ENCODE measurements around the gene FAM47C. TPM values are rescaled to one million over a fixed set of nuclear protein-coding genes. Genes with fewer than 3 reads are reported as not detected.
"Not testable (repeated sequence)": the region's sequence is repeated elsewhere in the genome, so short reads cannot be mapped to it uniquely, and the experiment has no call there.

Gene FAM47C
- total RNA-seq, 6 donors from 2014 or later, result not detected

GRCh38 chrX:37010496-37010895 is 2.3 kb downstream of the FAM47C start:
- ATAC-seq (ENCODE audit: low FRiP score in 2 of 2), result no peak
- Histone ChIP-seq H3K4me3 (no peak overlapping the region), H3K36me3 (no peaks in the 10 kb centered on the region), H3K27ac (no peak overlapping the region), H3K4me1 (no peaks in the 10 kb centered on the region), H3K27me3 (no peaks in the 10 kb centered on the region), H3K9me3 (peaks cover 0 to 11% (median 0%) of the 10 kb centered on the region in 4 donors)
- peak in 1 of 2 donors; percentile 4 for DNase-seq
- TF ChIP-seq POLR2A (IDR thresholded peaks at IDR 0.05), result no peak
- TF ChIP-seq POLR2AphosphoS5 (IDR thresholded peaks at IDR 0.05), result no peak
- no peak for TF ChIP-seq EP300 (IDR thresholded peaks at IDR 0.05)
- TF ChIP-seq CTCF (IDR thresholded peaks at IDR 0.05), result no peak
- 86 to 93% methylated on average over 16 to 19 of the region's 22 CpGs for WGBS, 2 donors

GRCh38 chrX:37034260-37034659 is 26.1 kb downstream of the FAM47C start:
- ATAC-seq (ENCODE audit: low FRiP score in 2 of 2); DNase-seq; H3K27ac ChIP-seq; H3K36me3 ChIP-seq; H3K9me3 ChIP-seq; H3K4me3 ChIP-seq; H3K27me3 ChIP-seq; H3K4me1 ChIP-seq: not testable (repeated sequence)
- 44% methylated on average over 1 of the region's 1 CpG; no CpG with 5 or more reads in 1 of the 2 donors for WGBS, 2 donors

DNA sequence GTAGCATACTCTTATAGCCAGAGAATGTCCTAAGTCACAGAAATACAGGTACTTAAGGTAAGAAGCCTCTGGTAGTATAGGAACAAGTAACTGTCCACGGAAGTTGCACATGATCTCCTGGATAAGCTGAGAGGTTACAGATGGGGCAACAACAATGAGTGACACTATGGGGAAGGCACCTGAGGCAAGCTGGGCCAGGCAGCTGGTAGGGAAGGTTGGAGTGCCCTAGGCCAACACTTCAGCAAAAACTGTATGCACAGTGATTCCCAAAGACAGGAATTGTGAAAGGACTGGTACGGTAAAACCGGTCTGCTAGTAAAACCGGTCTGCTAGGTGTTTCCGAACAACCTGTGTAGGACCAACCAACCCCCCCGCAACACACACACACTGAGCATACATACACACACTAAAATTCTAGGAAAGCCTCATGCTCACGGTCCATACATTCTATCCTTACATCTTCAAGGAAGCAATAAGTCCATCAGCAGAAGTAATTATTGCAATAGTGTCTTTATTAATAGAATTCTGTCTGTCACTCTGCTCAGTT is 28.6 kb downstream of the FAM47C start:
- not testable (repeated sequence) for H3K4me1 ChIP-seq, H3K36me3 ChIP-seq, H3K27me3 ChIP-seq, H3K9me3 ChIP-seq, H3K27ac ChIP-seq, H3K4me3 ChIP-seq
- DNase-seq (peak in 1 of 2 donors; percentile 29), ATAC-seq (ENCODE audit: low FRiP score in 2 of 2) (peak in 1 of 2 donors; percentile 60)
- WGBS, 2 donors, result 55 to 65% methylated on average over 4 to 7 of the region's 7 CpGs

- ATAC-seq (ENCODE audit: low FRiP score in 2 of 2); H3K9me3 ChIP-seq; DNase-seq; H3K36me3 ChIP-seq; H3K4me1 ChIP-seq; H3K27ac ChIP-seq; H3K27me3 ChIP-seq; H3K4me3 ChIP-seq: not testable (repeated sequence)
- no CpG with 5 or more reads among the region's 1 CpG for WGBS, 2 donors
Observed at GRCh38 chrX:37038814-37039213, 30.6 kb downstream of the FAM47C start.

DNA sequence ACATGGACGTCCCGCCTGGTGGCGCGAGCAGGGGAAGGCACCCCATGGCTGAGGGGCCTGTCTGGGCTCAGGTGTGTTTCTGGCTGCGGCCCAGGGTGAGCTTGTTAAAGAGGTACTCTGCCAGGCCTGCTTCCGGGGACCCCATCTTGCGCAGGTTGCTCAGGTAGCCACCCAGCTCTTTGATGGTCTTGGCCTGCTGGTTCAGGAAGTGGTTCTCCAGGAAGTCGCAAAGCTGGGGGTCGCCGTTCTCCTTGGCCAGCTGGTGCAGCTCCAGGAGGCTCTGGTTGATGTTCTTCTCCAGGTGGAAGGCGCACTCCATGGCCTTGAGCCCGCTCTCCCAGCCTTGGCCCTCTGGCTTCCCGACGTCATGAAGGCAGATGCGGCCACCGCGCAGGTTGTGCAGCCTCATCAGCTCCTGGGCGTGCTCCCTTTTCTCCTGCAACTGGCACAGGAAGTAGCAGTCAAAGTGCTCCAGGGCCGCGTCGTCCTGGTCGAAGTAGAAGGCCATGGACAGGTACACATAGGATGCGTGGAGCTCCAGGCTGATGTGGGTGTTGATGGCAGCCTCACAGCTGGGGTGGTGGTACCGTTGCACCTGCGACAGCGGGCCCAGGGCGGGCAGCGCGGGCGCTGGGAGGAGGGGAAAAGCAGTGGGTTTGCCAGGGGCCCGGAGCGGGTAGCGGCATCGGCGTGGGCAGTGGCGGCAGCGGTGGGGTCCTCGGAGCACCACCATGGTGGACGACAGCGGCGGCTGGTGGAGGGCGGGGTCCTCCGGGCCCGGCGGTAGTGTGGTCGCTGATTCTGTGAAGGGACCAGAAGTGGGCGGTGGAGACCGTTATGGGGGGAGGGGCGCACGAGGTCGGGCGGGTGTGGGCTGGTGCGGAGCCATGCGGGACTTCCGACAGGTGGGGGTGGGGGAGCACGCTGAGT is 35.1 kb downstream of the FAM47C start:
- not testable (repeated sequence) for H3K4me1 ChIP-seq; H3K27me3 ChIP-seq; H3K27ac ChIP-seq; H3K9me3 ChIP-seq; H3K36me3 ChIP-seq; H3K4me3 ChIP-seq; ATAC-seq (ENCODE audit: low FRiP score in 2 of 2)
- DNase-seq, result peak in 1 of 2 donors; percentile 64
- whole genome bisulfite sequencing, 2 donors, result 86 to 99% methylated on average over 16 to 53 of the region's 56 CpGs

DNA sequence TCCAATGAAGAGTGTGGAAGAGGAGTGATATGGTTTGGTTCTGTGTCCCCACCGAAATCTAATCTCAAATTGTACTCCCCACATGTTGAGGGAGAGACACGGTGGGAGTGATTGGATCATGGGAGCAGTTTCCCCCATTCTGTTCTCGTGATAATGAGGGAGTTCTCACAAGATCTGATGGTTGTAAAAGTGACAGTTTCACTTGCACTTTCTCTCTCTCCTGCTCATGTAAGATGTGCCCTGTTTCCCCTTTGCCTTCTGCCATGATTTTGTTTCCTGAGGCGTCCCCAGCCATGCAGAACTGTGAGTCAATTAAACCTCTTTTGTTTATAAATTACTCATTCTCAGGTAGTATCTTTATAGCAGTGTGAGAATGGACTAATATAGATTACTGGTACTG is 39.6 kb downstream of the FAM47C start:
- Histone ChIP-seq H3K4me1 (no peaks in the 10 kb centered on the region), H3K27ac (no peak overlapping the region), H3K36me3 (no peaks in the 10 kb centered on the region), H3K4me3 (no peak overlapping the region), H3K9me3 (no peaks in the 10 kb centered on the region), H3K27me3 (no peaks in the 10 kb centered on the region)
- no peak for TF ChIP-seq POLR2A (IDR thresholded peaks at IDR 0.05)
- TF ChIP-seq CTCF (IDR thresholded peaks at IDR 0.05), result no peak
- TF ChIP-seq POLR2AphosphoS5 (IDR thresholded peaks at IDR 0.05), result no peak
- ATAC-seq (ENCODE audit: low FRiP score in 2 of 2) (no peak), DNase-seq (no peak)
- WGBS, 2 donors, result 67 to 73% methylated on average over 4 of the region's 4 CpGs

DNA sequence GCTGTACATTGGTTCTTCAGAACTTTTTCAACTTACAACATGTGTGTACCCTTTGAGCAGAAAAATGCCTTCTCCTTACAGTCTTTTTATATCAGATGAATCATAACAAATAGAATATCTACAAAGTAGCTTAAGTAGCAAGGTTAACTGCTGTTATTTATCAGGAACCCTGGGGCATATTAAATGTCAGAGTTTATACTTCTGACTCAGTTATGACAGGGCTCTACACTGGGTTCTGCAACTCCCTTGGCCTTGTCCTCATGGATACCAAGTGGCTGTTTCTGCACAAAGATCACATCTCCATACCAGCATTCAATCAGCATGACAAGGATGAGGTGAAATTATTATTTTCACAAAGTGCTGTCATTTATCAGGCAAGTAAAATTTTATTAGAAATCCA is 49.4 kb downstream of the FAM47C start:
- not testable (repeated sequence) for H3K4me1 ChIP-seq; H3K36me3 ChIP-seq; H3K9me3 ChIP-seq; H3K27me3 ChIP-seq; H3K4me3 ChIP-seq; H3K27ac ChIP-seq; DNase-seq; ATAC-seq (ENCODE audit: low FRiP score in 2 of 2)
